HepG2 (cell line): Measurements from ENCODE around the gene C2orf92. TPM values are rescaled to one million over a fixed set of nuclear protein-coding genes. Genes with fewer than 3 reads are reported as not detected.

ENCODE experiments used
- ATAC-seq: fragments of 200-7000 bp; cut with Tn5 transposase; 3 replicates; pipeline ENCODE4 v1.9.1; 2020; ENCODE audit warnings: mild to moderate bottlenecking, moderate library complexity
- BruUV-seq: library from RNA; stranded (reverse); fragments of 400-500 nt; replicated peaks from 2 replicates; lab custom pipeline; 2021; lab: Mats Ljungman, UMichigan
- CTCF ChIA-PET: fragments of 300-600 bp; formaldehyde crosslinking; extraction: SDS; loops from one replicate; lab custom pipeline; 2021; ENCODE audit warnings: low total read pairs, inconsistent platforms, low intra/inter-chr PET ratio; lab: Yijun Ruan, JAX
- POLR2A ChIA-PET: fragments of 350-600 bp; sonication (Branson Sonifier 250); formaldehyde crosslinking; loops from one replicate; lab custom pipeline; 2020; ENCODE audit warnings: antibody characterized with exemption, inconsistent platforms; lab: Yijun Ruan, JAX
- DNase-seq: peaks from one replicate; pipeline ENCODE4 v3.0.0-alpha.2; 2015; ENCODE audit warnings: low spot score
- FAIRE-seq: peaks from 3 replicates; lab custom pipeline; 2011; peaks lifted over from hg19 to GRCh38; lab: Jason Lieb, UNC
- H2AFZ ChIP-seq: one replicate; pipeline ENCODE4 v1.6.1; 2011; ENCODE audit warnings: low read length, inconsistent platforms
- H3K27ac ChIP-seq: fragments of 300-600 bp; 3 replicates; pipeline ENCODE4 v1.8.0; 2011; ENCODE audit warnings: mixed run types, mild to moderate bottlenecking, mixed read lengths, low read length, inconsistent platforms; ENCODE audit not compliant: insufficient read depth; ENCODE audit errors: extremely low read length
- H3K27me3 ChIP-seq, 2 experiments: fragments of 200-600 bp in 1 of 2; 2 replicates in 1 of 2; 3 replicates in 1 of 2; pipeline versions ENCODE4 v1.6.0 to v1.8.0; 2011; ENCODE audit warnings: low read length in 2 of 2, mild to moderate bottlenecking in 2 of 2, moderate library complexity in 2 of 2, inconsistent platforms in 1 of 2; ENCODE audit not compliant: insufficient read depth in 2 of 2, control insufficient read depth in 1 of 2
- H3K36me3 ChIP-seq, 2 experiments: fragments of 200-600 bp in 1 of 2; replicated peaks in 1 of 2; 2 replicates in 1 of 2; 3 replicates in 1 of 2; pipeline versions ENCODE4 v1.5.1 to v1.8.0; 2011; ENCODE audit warnings: low read length in 2 of 2, inconsistent platforms in 1 of 2; ENCODE audit not compliant: insufficient read depth in 2 of 2, control insufficient read depth in 1 of 2
- H3K4me1 ChIP-seq: 2 replicates; pipeline ENCODE4 v1.5.1; 2012; ENCODE audit warnings: low read length, inconsistent platforms; ENCODE audit not compliant: insufficient read depth
- H3K4me2 ChIP-seq: 2 replicates; pipeline ENCODE4 v1.6.0; 2011; ENCODE audit warnings: low read depth, low read length, inconsistent platforms
- H3K4me3 ChIP-seq, 3 experiments: fragments of 200-600 bp in 1 of 3; sonication (generic), shearing (Covaris generic) in 1 of 3; replicated peaks in 1 of 3; 2 replicates each; pipeline ENCODE4 v1.5.1; 2011 to 2016; ENCODE audit warnings: low read length in 3 of 3, inconsistent platforms in 2 of 3, low read depth in 2 of 3, mild to moderate bottlenecking in 2 of 3, control low read depth in 1 of 3, mixed read lengths in 1 of 3; ENCODE audit not compliant: insufficient read depth in 1 of 3
- H3K79me2 ChIP-seq: one replicate; pipeline ENCODE4 v1.6.1; 2011; ENCODE audit warnings: low read length, inconsistent platforms; ENCODE audit not compliant: insufficient read depth
- H3K9ac ChIP-seq: 2 replicates; pipeline ENCODE4 v1.6.0; 2011; ENCODE audit warnings: mild to moderate bottlenecking, low read depth, low read length, inconsistent platforms; ENCODE audit not compliant: insufficient read depth
- H3K9me3 ChIP-seq: 2 replicates; pipeline ENCODE4 v1.5.1; 2012; ENCODE audit warnings: mild to moderate bottlenecking, low read length
- H4K20me1 ChIP-seq: 2 replicates; pipeline ENCODE4 v1.6.0; 2011; ENCODE audit warnings: inconsistent platforms, mild to moderate bottlenecking, low read length, moderate library complexity; ENCODE audit not compliant: insufficient read depth
- FOXC1 ChIP-seq: sonication (generic); formaldehyde crosslinking; IDR thresholded peaks from 2 replicates; pipeline ENCODE4 v1.8.0; 2022; ENCODE audit warnings: mild to moderate bottlenecking, missing genetic modification reagents, borderline replicate concordance
- KDM4B ChIP-seq: sonication (generic); formaldehyde crosslinking; IDR thresholded peaks from 2 replicates; pipeline ENCODE4 v1.4.0; 2020; ENCODE audit warnings: missing genetic modification reagents
- THAP11 ChIP-seq: IDR thresholded peaks from 2 replicates; pipeline ENCODE4 v1.6.1; 2016; ENCODE audit warnings: missing biosample characterization, missing genetic modification reagents
- ZBTB1 ChIP-seq: sonication (generic); formaldehyde crosslinking; IDR thresholded peaks from 2 replicates; pipeline ENCODE4 v1.4.0; 2020; ENCODE audit warnings: missing genetic modification reagents, borderline replicate concordance
- ZMYM3 ChIP-seq: sonication (generic); formaldehyde crosslinking; IDR thresholded peaks from 2 replicates; pipeline ENCODE4 v1.5.1; 2020; ENCODE audit warnings: mild to moderate bottlenecking, missing genetic modification reagents
- ZNF768 ChIP-seq: sonication (generic); formaldehyde crosslinking; IDR thresholded peaks from 2 replicates; pipeline ENCODE4 v1.4.0; 2020; ENCODE audit warnings: missing genetic modification reagents
- WGBS: methylation state at CpG from one replicate; pipeline ENCODE4 v1.1.6; 2017; ENCODE audit warnings: low lambda C conversion rate; 5-methylcytosine and 5-hydroxymethylcytosine counted together
- in situ Hi-C: cut with HindIII; loops from 2 replicates; pipeline ENCODE4 v1.10.0; 2017; ENCODE audit warnings: low pct_unique_long_range_greater_than_20kb; ENCODE audit not compliant: extremely low pct_ligation_motif_present
- intact Hi-C: fragments of 100-400 bp; cut with micrococcal nuclease; formaldehyde crosslinking; loops from one replicate; pipeline ENCODE4 v1.10.0; 2022; ENCODE audit not compliant: unreplicated experiment
- polyA plus RNA-seq, 8 experiments: library from polyadenylated mRNA; depleted of rRNA in 3 of 8; stranded (reverse) in 7 of 8; unstranded in 1 of 8; fragments of >200 nt; fragmentation: Illumina TruSeq in 4 of 8; extraction: Trizol in 4 of 8; gene quantifications; 2 replicates each; pipeline versions ENCODE4 v1.2.1 to v1.2.3, GENCODE V29; 2011 to 2016; ENCODE audit warnings: low read depth in 4 of 8, missing spikeins in 1 of 8, mixed read lengths in 1 of 8; ENCODE audit not compliant: insufficient read depth in 1 of 8
- total RNA-seq, 5 experiments: library from RNA; depleted of rRNA; stranded (reverse); fragments of >200 nt; fragmentation: Illumina TruSeq; extraction: Trizol; gene quantifications; 2 replicates each; pipeline ENCODE4 v1.2.3, GENCODE V29; 2016; ENCODE audit warnings: low read depth in 1 of 5
- TF ChIP-seq, protein P1 (sequence below): sonication (generic); formaldehyde crosslinking; IDR thresholded peaks from 2 replicates; pipeline ENCODE4 v1.4.0; 2020; ENCODE audit warnings: mild to moderate bottlenecking, missing genetic modification reagents

Gene C2orf92
- total and polyA plus RNA-seq, 2 of the 13 experiments (the other 11 are each of a cell fraction or from before 2014, with no cell fraction given) = 4.9 to 5.0 TPM

DNA sequence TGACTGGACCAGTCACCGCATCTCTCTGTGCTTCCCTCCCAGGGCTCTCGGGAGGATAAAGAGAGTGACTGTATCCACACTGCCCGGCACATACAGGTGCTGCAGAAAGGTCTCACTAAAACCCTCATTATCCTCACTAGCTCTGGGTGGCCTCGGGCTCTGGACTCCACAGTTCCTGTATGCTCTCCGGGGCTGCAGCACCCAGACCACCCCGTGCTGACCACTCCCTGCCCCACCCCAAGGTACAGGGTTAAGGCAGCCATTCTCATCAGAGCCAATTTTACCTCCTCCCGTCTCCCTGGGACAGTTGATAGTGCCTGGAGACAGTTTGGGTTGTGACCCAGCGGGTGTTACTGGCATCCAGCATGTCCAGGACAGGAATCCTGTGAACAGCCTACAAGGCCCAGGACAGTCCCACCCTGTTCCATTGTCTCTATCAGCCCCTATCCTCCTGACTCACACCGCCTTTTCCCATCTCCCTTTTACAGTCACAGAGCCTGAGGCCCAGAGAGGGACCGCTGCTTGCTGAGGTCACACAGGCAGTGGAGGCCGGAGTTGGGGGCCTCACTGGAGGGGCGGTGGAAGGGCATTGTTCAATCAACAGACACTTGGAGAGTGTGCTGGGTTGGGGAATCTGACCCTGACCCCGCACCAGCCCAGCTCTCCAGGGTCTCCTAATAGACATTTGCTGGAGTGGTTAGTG lies 45.6 kb downstream of the C2orf92 start:
- ChIA-PET CTCF (no interaction called here), POLR2A (no interaction called here)
- H3K9ac ChIP-seq = no peak overlapping the region
- peaks cover 14% of the 10 kb centered on the region for H3K4me1 ChIP-seq
- no peak overlapping the region for H3K27ac ChIP-seq
- H3K4me3 ChIP-seq = no peak overlapping the region
- no peaks in the 10 kb centered on the region for H3K36me3 ChIP-seq
- WGBS = 36% methylated on average over 11 of the region's 13 CpGs
- H4K20me1 ChIP-seq = no peaks in the 10 kb centered on the region
- ATAC-seq (no peak), FAIRE-seq (no peak), DNase-seq (no peak)
- intact Hi-C loops (loop anchor here (10.0 kb wide), 1 partner anchor 550 kb away; no protein-coding TSS in a partner anchor), in situ Hi-C loops (no loop called here)
- H3K4me2 ChIP-seq = no peak overlapping the region
- H2AFZ ChIP-seq = no peak overlapping the region
- H3K9me3 ChIP-seq = no peaks in the 10 kb centered on the region
- peaks cover 2 to 30% of the 10 kb centered on the region in 2 experiments; a peak in 4 of 5 replicates for H3K27me3 ChIP-seq
- TF ChIP-seq ZMYM3 (CRISPR knock-in tag) (0 out of 2 replicates have a peak, but pooled peaks have one; percentile 42), KDM4B (CRISPR knock-in tag) (no peak), ZBTB1 (CRISPR knock-in tag) (no peak), THAP11 (no peak), ZNF768 (CRISPR knock-in tag) (peak; percentile 94), FOXC1 (CRISPR knock-in tag) (no peak)
- TF ChIP-seq, protein P1, sequence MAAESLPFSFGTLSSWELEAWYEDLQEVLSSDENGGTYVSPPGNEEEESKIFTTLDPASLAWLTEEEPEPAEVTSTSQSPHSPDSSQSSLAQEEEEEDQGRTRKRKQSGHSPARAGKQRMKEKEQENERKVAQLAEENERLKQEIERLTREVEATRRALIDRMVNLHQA = no peak
- H3K79me2 ChIP-seq = no peaks in the 10 kb centered on the region
- no TSS peak for BruUV-seq
